MM.1S (cell line): ENCODE data around the gene C1orf21.

ENCODE experiments used
- DNase-seq: peaks from one replicate; pipeline ENCODE4 v3.0.0-alpha.2; 2015
- H2AFZ ChIP-seq: fragments of 300-600 bp; sonication (generic); 2 replicates; pipeline ENCODE4 v1.6.0; 2016; ENCODE audit warnings: antibody characterized with exemption, low read length
- H3F3A ChIP-seq: fragments of 300-600 bp; sonication (generic); 2 replicates; pipeline ENCODE4 v1.6.1; 2016; ENCODE audit warnings: mild to moderate bottlenecking, antibody characterized with exemption, low read length, moderate library complexity, mixed read lengths; ENCODE audit not compliant: insufficient read depth
- H3K27ac ChIP-seq: fragments of 300-600 bp; sonication (generic); 2 replicates; pipeline ENCODE4 v1.5.1; 2016; ENCODE audit warnings: mild to moderate bottlenecking, low read length
- H3K27me3 ChIP-seq: fragments of 300-600 bp; sonication (generic); replicated peaks from 2 replicates; pipeline ENCODE4 v1.6.0; 2016; ENCODE audit warnings: low read length; ENCODE audit not compliant: insufficient read depth
- H3K36me3 ChIP-seq: fragments of 300-600 bp; sonication (generic); replicated peaks from 2 replicates; pipeline ENCODE4 v1.6.1; 2016; ENCODE audit warnings: mild to moderate bottlenecking, low read length, mixed read lengths; ENCODE audit not compliant: insufficient read depth
- H3K4me1 ChIP-seq: fragments of 300-600 bp; sonication (generic); 2 replicates; pipeline ENCODE4 v1.6.1; 2016; ENCODE audit warnings: low read length, mixed read lengths
- H3K4me2 ChIP-seq: fragments of 300-600 bp; sonication (generic); 2 replicates; pipeline ENCODE4 v1.6.0; 2016; ENCODE audit warnings: low read depth, low read length
- H3K4me3 ChIP-seq: fragments of 300-600 bp; sonication (generic); 2 replicates; pipeline ENCODE4 v1.5.1; 2016; ENCODE audit warnings: low read length, mixed read lengths
- H3K79me2 ChIP-seq: fragments of 300-600 bp; sonication (generic); 2 replicates; pipeline ENCODE4 v1.6.1; 2016; ENCODE audit warnings: mixed run types, low read length, mixed read lengths
- H3K9ac ChIP-seq: fragments of 300-600 bp; sonication (generic); 2 replicates; pipeline ENCODE4 v1.6.1; 2016; ENCODE audit warnings: low read length, mixed read lengths
- H3K9me2 ChIP-seq: fragments of 300-600 bp; sonication (generic); replicated peaks from 2 replicates; pipeline ENCODE4 v1.6.1; 2016; ENCODE audit warnings: mild to moderate bottlenecking, low read length, mixed read lengths; ENCODE audit not compliant: insufficient read depth
- H3K9me3 ChIP-seq: fragments of 300-600 bp; sonication (generic); replicated peaks from 2 replicates; pipeline ENCODE4 v1.6.1; 2016; ENCODE audit warnings: mild to moderate bottlenecking, low read length, mixed read lengths; ENCODE audit not compliant: insufficient read depth
- H4K20me1 ChIP-seq: fragments of 300-600 bp; sonication (generic); 2 replicates; pipeline ENCODE4 v1.6.1; 2016; ENCODE audit warnings: mild to moderate bottlenecking, low read length, moderate library complexity, mixed read lengths; ENCODE audit not compliant: insufficient read depth
- CTCF ChIP-seq: fragments of 300-600 bp; sonication (generic); IDR thresholded peaks from 2 replicates; pipeline ENCODE4 v1.5.1; 2016; ENCODE audit warnings: antibody characterized with exemption, low read length, mixed read lengths
- EZH2 ChIP-seq: fragments of 300-600 bp; sonication (generic); optimal IDR thresholded peaks from 2 replicates; pipeline ENCODE3; 2017; ENCODE audit warnings: low read depth, mild to moderate bottlenecking, antibody characterized with exemption, low read length, mixed read lengths
- EZH2phosphoT487 ChIP-seq: fragments of 300-600 bp; sonication (generic); IDR thresholded peaks from 2 replicates; pipeline ENCODE4 v1.6.1; 2018; ENCODE audit warnings: antibody characterized with exemption, low read length

The C1orf21 gene

DNA sequence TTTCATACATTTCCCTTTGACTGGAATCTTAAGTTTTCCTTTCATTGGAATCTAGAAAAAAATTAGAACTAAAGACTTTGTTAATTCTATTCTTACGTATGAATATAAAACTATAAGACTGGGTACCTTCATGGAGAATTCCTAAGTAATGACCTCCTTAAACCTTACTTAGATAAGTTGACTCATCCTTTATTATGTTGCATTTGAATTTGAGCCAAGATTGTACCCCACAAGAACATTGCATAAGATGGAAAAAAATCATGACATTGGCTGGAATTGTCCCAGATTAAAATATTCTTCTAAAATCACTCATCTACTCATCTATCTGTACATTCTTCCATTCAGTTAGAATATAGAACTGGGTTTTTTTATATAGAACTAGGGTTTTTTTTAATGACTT lies 137.4 kb downstream of the C1orf21 start:
- no peaks in the 10 kb centered on the region for H3K9me2 ChIP-seq
- H3K36me3 ChIP-seq: no peaks in the 10 kb centered on the region
- no peaks in the 10 kb centered on the region for H4K20me1 ChIP-seq
- DNase-seq: no peak
- H3K4me3 ChIP-seq: no peak overlapping the region
- H3K4me2 ChIP-seq: no peak overlapping the region
- H3K9me3 ChIP-seq: no peaks in the 10 kb centered on the region
- no peaks in the 10 kb centered on the region for H3F3A ChIP-seq
- no peak overlapping the region for H3K9ac ChIP-seq
- H3K79me2 ChIP-seq: no peaks in the 10 kb centered on the region
- H3K4me1 ChIP-seq: no peaks in the 10 kb centered on the region
- H2AFZ ChIP-seq: no peak overlapping the region
- no peaks in the 10 kb centered on the region for H3K27me3 ChIP-seq
- TF ChIP-seq EZH2 (no peak), CTCF (no peak), EZH2phosphoT487 (no peak)
- no peak overlapping the region for H3K27ac ChIP-seq

- no peak overlapping the region for H3K4me2 ChIP-seq
- H3F3A ChIP-seq: no peaks in the 10 kb centered on the region
- H3K36me3 ChIP-seq: no peaks in the 10 kb centered on the region
- no peaks in the 10 kb centered on the region for H3K79me2 ChIP-seq
- no peak overlapping the region for H3K9ac ChIP-seq
- no peaks in the 10 kb centered on the region for H3K9me3 ChIP-seq
- H3K4me1 ChIP-seq: peaks cover 14% of the 10 kb centered on the region
- TF ChIP-seq CTCF (no peak), EZH2phosphoT487 (no peak), EZH2 (no peak)
- H3K27ac ChIP-seq: no peak overlapping the region
- H4K20me1 ChIP-seq: no peaks in the 10 kb centered on the region
- no peak for DNase-seq
- H3K27me3 ChIP-seq: no peaks in the 10 kb centered on the region
- no peak overlapping the region for H2AFZ ChIP-seq
- no peaks in the 10 kb centered on the region for H3K9me2 ChIP-seq
- H3K4me3 ChIP-seq: no peak overlapping the region
Measured at GRCh38 chr1:184527402-184527801, 140.6 kb downstream of the C1orf21 start.

DNA sequence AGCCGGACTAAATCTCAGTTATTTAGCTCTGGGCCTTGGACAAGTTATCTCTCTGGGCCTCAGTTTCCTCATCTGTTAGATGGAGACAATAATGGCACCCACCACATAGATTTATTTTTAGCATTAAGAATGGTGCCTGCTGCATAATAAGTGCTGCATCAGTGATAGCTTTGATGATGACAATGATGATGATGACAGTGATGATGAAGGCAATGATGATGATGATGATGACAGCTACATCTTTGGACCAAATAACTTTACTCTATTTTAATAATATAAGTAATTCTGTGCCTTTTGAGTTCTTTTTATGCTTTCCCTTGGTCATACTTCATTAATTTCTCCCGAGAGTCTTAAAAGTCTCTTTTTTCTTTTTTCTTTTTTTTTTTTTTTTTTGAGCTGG lies 143.4 kb downstream of the C1orf21 start:
- DNase-seq: no peak
- Histone ChIP-seq H3K9me3 (no peaks in the 10 kb centered on the region), H3K9ac (no peak overlapping the region), H3K4me1 (peaks cover 23% of the 10 kb centered on the region), H3K79me2 (0 out of 2 replicates have a peak, but pooled peaks cover 3% of the 10 kb centered on the region), H2AFZ (no peak overlapping the region), H3K27me3 (no peaks in the 10 kb centered on the region), H3K4me3 (no peak overlapping the region), H4K20me1 (no peaks in the 10 kb centered on the region), H3K36me3 (no peaks in the 10 kb centered on the region), H3K27ac (no peak overlapping the region), H3F3A (no peaks in the 10 kb centered on the region), H3K4me2 (no peak overlapping the region), H3K9me2 (no peaks in the 10 kb centered on the region)
- TF ChIP-seq EZH2 (no peak), EZH2phosphoT487 (no peak), CTCF (no peak)

DNA sequence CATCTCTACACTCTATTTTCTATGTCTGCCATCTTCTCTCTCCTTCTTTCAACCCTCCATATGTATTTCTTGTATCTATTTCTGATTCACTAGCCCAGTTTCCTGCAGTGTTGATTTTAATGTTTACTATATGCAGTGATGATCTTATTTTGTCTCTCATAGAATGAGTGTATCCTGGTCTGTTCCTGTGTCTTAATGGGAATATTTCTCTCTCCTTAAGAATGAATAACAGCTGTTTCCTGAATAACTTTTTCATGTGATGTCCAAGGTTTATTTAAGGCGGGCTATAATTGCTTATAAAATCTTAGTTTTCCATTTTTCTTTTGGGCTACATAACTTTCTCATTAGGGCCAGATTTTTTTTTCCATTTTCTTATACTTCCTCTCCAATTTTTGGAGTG lies 144.5 kb downstream of the C1orf21 start:
- Histone ChIP-seq H3K9ac (no peak overlapping the region), H3K4me1 (peaks cover 23% of the 10 kb centered on the region), H3K36me3 (no peaks in the 10 kb centered on the region), H4K20me1 (no peaks in the 10 kb centered on the region), H3K9me2 (no peaks in the 10 kb centered on the region), H3F3A (no peaks in the 10 kb centered on the region), H3K27me3 (no peaks in the 10 kb centered on the region), H3K79me2 (0 out of 2 replicates have a peak, but pooled peaks cover 3% of the 10 kb centered on the region), H3K4me2 (no peak overlapping the region), H3K4me3 (no peak overlapping the region), H2AFZ (no peak overlapping the region), H3K9me3 (no peaks in the 10 kb centered on the region), H3K27ac (no peak overlapping the region)
- TF ChIP-seq CTCF: no peak
- TF ChIP-seq EZH2: no peak
- TF ChIP-seq EZH2phosphoT487: no peak
- no peak for DNase-seq
